Muscle of leg (tissue), 11 donors: ENCODE measurements around the gene FAM13A. TPM values are rescaled to one million over a fixed set of nuclear protein-coding genes. Genes with fewer than 3 reads are reported as not detected.
A peak's percentile ranks its signal among the peaks of the same experiment; 100 is the strongest.
"Not testable (repeated sequence)": the region's sequence is repeated elsewhere in the genome, so short reads cannot be mapped to it uniquely, and the experiment has no call there.

Source experiments
- DNase-seq: peaks from one replicate; pipeline ENCODE4 v3.0.0; 2013
- H3K27ac ChIP-seq: one replicate; pipeline ENCODE4 v1.5.1; 2013; ENCODE audit warnings: mild to moderate bottlenecking, low read length, control low read depth
- H3K27me3 ChIP-seq: one replicate; pipeline ENCODE4 v1.6.1; 2013; ENCODE audit warnings: low read length; ENCODE audit not compliant: control insufficient read depth, insufficient read depth
- H3K36me3 ChIP-seq: one replicate; pipeline ENCODE4 v1.6.1; 2013; ENCODE audit warnings: low read length; ENCODE audit not compliant: control insufficient read depth, insufficient read depth
- H3K4me1 ChIP-seq: one replicate; pipeline ENCODE4 v1.6.1; 2013; ENCODE audit warnings: low read length; ENCODE audit not compliant: control insufficient read depth, insufficient read depth
- H3K4me3 ChIP-seq: one replicate; pipeline ENCODE4 v1.5.1; 2013; ENCODE audit warnings: low read length, control low read depth
- H3K9me3 ChIP-seq: replicated peaks from 2 replicates; pipeline ENCODE4 v1.6.1; 2013; ENCODE audit warnings: low read depth, low read length; ENCODE audit not compliant: control insufficient read depth
- WGBS: methylation state at CpG from one replicate; pipeline ENCODE4 v1.1.5; 2013; ENCODE audit warnings: missing lambda C conversion rate; ENCODE audit not compliant: insufficient coverage; 5-methylcytosine and 5-hydroxymethylcytosine counted together
- polyA plus RNA-seq, 8 donors: library from polyadenylated mRNA; unstranded; fragments of 120-200 nt; gene quantifications; one replicate each; pipeline versions ENCODE4 v1.2.1 to v1.2.3, GENCODE V29; 2013; ENCODE audit warnings: inconsistent platforms in 1 of 8, low replicate concordance in 1 of 8; ENCODE audit not compliant: insufficient read length in 8 of 8, insufficient read depth in 1 of 8
- total RNA-seq: library from RNA; stranded (reverse); fragments of 120-200 nt; gene quantifications from one replicate; pipeline ENCODE4 v1.2.4, GENCODE V29; 2013

Gene FAM13A
- total and polyA plus RNA-seq, 9 donors, result 23.8 to 40.2 (median 29.7) TPM

GRCh38 chr4:89022426-89023128 is 34.4 kb downstream of the FAM13A start:
- H3K36me3 ChIP-seq, result peaks cover 14% of the 10 kb centered on the region
- no peaks in the 10 kb centered on the region for H3K9me3 ChIP-seq
- WGBS, result no CpG with 5 or more reads among the region's 7 CpGs
- H3K27me3 ChIP-seq, result no peaks in the 10 kb centered on the region
- no peak overlapping the region for H3K27ac ChIP-seq
- H3K4me1 ChIP-seq, result peaks cover 2% of the 10 kb centered on the region
- no peak overlapping the region for H3K4me3 ChIP-seq
- peak; percentile 20 for DNase-seq

DNA sequence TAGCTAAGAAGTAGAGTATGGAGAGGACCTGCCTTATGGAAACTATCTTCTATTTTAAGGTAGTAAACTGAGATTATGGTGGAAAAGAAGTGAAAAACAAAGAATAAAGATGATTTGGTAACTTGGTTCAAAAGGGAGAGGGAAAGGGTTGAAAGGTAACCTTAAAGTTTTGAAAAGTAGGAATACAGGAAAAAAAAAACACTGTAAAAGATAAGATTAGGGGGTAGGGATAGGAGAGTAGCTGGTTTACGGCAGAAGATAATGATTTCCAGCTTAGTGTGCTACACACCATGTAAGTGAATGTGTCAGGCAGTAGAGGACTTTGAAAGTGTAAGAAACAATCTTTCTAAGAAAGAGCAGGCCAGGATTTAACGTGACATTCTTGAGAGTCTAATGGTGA is 35.3 kb downstream of the FAM13A start:
- no peak for DNase-seq
- 78% methylated on average over 1 of the region's 2 CpGs for WGBS
- peaks cover 2% of the 10 kb centered on the region for H3K4me1 ChIP-seq
- no peak overlapping the region for H3K4me3 ChIP-seq
- no peak overlapping the region for H3K27ac ChIP-seq
- no peaks in the 10 kb centered on the region for H3K27me3 ChIP-seq
- peaks cover 14% of the 10 kb centered on the region for H3K36me3 ChIP-seq
- no peaks in the 10 kb centered on the region for H3K9me3 ChIP-seq

DNA sequence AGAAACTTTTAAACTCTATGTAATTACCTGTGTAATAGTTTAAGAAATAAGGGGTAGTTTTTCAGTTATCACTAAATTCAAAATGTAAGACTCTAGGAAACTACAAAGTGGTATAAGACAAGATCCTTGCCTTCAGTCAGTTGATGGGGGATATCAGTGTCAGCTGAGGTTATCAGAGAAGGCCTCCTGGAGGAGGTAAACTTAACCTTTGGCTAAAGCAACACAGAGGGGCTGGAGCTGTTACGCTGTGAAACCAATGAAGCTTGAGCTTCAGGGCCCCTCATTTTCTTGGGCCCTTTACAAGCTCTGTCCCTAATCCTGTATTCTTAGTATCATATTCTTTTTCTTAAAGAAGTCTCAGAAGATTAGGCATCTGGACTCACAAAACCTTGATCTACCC is 35.9 kb downstream of the FAM13A start:
- Histone ChIP-seq H3K27me3 (no peaks in the 10 kb centered on the region), H3K27ac (no peak overlapping the region), H3K4me1 (peaks cover 2% of the 10 kb centered on the region), H3K36me3 (peaks cover 12% of the 10 kb centered on the region), H3K9me3 (no peaks in the 10 kb centered on the region), H3K4me3 (no peak overlapping the region)
- WGBS, result no CpG with 5 or more reads among the region's 1 CpG
- no peak for DNase-seq

- not testable (repeated sequence) for H3K4me1 ChIP-seq, H3K27ac ChIP-seq, DNase-seq, H3K27me3 ChIP-seq, H3K4me3 ChIP-seq, H3K9me3 ChIP-seq
- 91% methylated on average over 10 of the region's 10 CpGs for WGBS
- peaks cover 18% of the 10 kb centered on the region for H3K36me3 ChIP-seq
These were observed 42.1 kb downstream of the FAM13A start for GRCh38 chr4:89014897-89015296.

DNA sequence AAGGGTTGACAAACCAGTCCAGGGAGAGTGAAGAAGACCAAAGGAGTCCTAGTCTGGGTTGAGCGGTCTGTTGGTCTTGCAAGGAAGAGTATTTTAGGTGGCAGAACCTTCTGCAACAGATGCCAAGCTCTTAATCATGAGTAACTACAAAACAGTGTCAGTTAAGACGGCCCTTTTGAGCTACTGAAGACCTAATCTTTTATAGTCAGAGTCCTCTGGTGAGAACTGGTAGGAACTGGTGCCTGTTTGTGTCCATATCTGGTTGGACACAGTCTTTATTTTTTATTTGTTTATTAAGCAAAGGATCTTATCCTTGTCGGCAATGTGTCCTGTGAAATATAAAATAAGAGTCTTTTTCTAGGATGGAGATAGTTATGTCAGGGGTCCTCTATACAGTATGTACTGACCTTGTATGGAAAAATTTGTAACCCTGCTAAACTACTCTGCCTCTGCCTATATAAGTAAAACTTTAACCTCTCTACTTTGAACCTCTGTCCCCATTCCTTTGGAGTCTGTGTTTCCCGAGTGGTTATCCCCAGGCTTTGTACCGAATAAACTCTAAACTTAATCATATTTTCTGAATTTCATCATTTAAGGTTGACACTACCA is 47.1 kb downstream of the FAM13A start:
- 100% methylated on average over 1 of the region's 5 CpGs for WGBS
- no peak for DNase-seq
- H3K9me3 ChIP-seq, result peaks cover under 1% of the 10 kb centered on the region
- H3K36me3 ChIP-seq, result peaks cover 27% of the 10 kb centered on the region
- H3K4me3 ChIP-seq, result no peak overlapping the region
- H3K4me1 ChIP-seq, result no peaks in the 10 kb centered on the region
- no peak overlapping the region for H3K27ac ChIP-seq
- no peaks in the 10 kb centered on the region for H3K27me3 ChIP-seq

DNA sequence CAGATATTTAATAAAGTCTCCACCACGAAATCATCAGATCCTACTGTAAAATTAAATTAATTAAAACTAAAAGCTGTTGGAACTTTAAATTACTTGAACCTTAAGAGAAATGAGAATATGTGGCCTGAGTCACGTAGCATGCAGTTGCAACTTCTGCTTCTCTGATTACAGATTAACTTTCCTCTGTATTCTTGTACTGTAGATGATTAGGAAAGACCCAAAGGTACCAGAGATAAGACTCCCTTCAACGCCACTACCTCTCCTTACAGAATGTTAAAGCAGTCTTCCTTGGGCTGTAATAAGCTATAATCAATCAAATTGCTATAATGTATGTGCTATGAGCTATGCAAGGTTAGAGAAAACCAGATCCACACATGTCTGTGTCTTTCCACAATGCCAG is 47.9 kb downstream of the FAM13A start:
- peaks cover 23% of the 10 kb centered on the region for H3K36me3 ChIP-seq
- H3K4me1 ChIP-seq, result no peaks in the 10 kb centered on the region
- no peak overlapping the region for H3K27ac ChIP-seq
- no peak for DNase-seq
- no peak overlapping the region for H3K4me3 ChIP-seq
- no peaks in the 10 kb centered on the region for H3K9me3 ChIP-seq
- no peaks in the 10 kb centered on the region for H3K27me3 ChIP-seq
- no CpG with 5 or more reads among the region's 3 CpGs for WGBS

DNA sequence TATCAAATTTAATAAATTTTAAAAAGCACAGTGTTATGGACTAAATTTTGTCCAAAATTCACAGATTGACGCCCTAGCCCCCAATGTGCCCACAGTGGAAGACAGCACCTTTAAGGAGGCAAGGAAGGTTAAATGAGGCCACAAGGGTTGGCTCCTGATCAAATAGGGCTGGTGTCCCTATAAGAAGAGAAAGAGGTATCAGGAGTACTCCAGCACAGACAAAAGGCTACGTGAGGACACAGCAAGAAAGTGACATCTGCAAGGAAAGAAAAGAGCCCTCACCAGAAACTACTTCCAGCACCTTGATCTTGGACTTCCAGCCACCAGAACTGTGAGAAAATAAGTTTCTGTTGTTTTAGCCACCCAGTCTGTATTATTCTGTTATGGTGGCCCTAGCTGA is 48.8 kb downstream of the FAM13A start:
- no peak overlapping the region for H3K4me3 ChIP-seq
- no peaks in the 10 kb centered on the region for H3K4me1 ChIP-seq
- no peak overlapping the region for H3K27ac ChIP-seq
- peaks cover 19% of the 10 kb centered on the region for H3K36me3 ChIP-seq
- H3K9me3 ChIP-seq, result no peaks in the 10 kb centered on the region
- DNase-seq, result no peak
- H3K27me3 ChIP-seq, result no peaks in the 10 kb centered on the region
- no CpG with 5 or more reads among the region's 2 CpGs for WGBS

DNA sequence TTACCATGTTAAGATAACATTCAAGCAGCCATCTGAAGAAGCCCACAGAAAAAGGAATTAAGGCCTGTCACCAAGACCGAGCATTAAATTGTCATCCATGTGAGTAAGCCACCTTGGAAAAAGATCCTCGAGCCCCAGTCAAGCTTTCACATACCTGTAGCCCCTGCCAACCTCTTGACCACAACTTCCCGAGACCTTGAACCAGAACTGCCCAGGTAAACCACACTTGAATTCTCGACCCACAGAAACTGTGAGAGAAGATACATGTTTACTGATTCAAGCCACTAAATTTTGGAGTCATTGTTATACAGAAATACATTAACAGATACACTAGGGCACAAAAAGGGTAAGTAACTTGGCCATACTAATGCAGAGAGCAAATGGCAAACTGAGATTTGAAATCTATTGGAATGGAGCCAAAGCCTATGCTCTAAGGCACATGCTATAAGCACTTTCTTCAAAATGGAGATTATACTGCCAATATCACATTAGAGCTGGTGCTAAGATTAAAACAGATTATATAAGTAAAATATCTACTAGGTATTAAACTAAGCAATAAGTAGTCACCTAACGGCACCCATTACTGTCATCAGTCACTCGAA is 49.5 kb downstream of the FAM13A start:
- Histone ChIP-seq H3K36me3 (peaks cover 19% of the 10 kb centered on the region), H3K27ac (no peak overlapping the region), H3K9me3 (no peaks in the 10 kb centered on the region), H3K27me3 (no peaks in the 10 kb centered on the region), H3K4me1 (no peaks in the 10 kb centered on the region), H3K4me3 (no peak overlapping the region)
- no peak for DNase-seq
- 80% methylated on average over 2 of the region's 6 CpGs for WGBS

- 95% methylated on average over 5 of the region's 5 CpGs for WGBS
These were observed 50.7 kb downstream of the FAM13A start for GRCh38 chr4:89006307-89006706.

GRCh38 chr4:89005066-89005465 is 51.9 kb downstream of the FAM13A start:
- not testable (repeated sequence) for H3K4me3 ChIP-seq, H3K27me3 ChIP-seq, H3K27ac ChIP-seq, H3K4me1 ChIP-seq, DNase-seq, H3K9me3 ChIP-seq
- peaks cover 19% of the 10 kb centered on the region for H3K36me3 ChIP-seq
- no CpG with 5 or more reads among the region's 1 CpG for WGBS

More at GRCh38 chr4:89006307-89006706, 50.7 kb downstream of the FAM13A start:
- Histone ChIP-seq H3K36me3 (peaks cover 19% of the 10 kb centered on the region), H3K9me3 (no peaks in the 10 kb centered on the region), H3K27me3 (no peaks in the 10 kb centered on the region), H3K4me3 (no peak overlapping the region), H3K27ac (no peak overlapping the region), H3K4me1 (no peaks in the 10 kb centered on the region)
- no peak for DNase-seq
